ENCODE measurements around the gene PLD4.
"Not testable (repeated sequence)": the region's sequence is repeated elsewhere in the genome, so short reads cannot be mapped to it uniquely, and the experiment has no call there.

PLD4 gene

GRCh38 chr14:104900639-104901512, 23.8 kb upstream of the PLD4 start:
- no peak for DNase-seq

- DNase-seq = no peak
These were observed 20.7 kb upstream of the PLD4 start for GRCh38 chr14:104903990-104904389.

- not testable (repeated sequence) for DNase-seq
These were observed 19.8 kb upstream of the PLD4 start for GRCh38 chr14:104904650-104905578.

- DNase-seq = not testable (repeated sequence)
These were observed 19.1 kb upstream of the PLD4 start for GRCh38 chr14:104905579-104905933.

- no peak for DNase-seq
These were observed 16.4 kb upstream of the PLD4 start for GRCh38 chr14:104908303-104908702.

- DNase-seq = no peak
These were observed 12.6 kb upstream of the PLD4 start for GRCh38 chr14:104912053-104912452.

- no peak for DNase-seq
These were observed 11.2 kb upstream of the PLD4 start for GRCh38 chr14:104913435-104913834.

GRCh38 chr14:104917116-104917515, 7.6 kb upstream of the PLD4 start:
- no peak for DNase-seq

GRCh38 chr14:104917993-104918392, 6.7 kb upstream of the PLD4 start:
- no peak for DNase-seq

GRCh38 chr14:104919152-104919992, 5.3 kb upstream of the PLD4 start:
- DNase-seq = not testable (repeated sequence)

- DNase-seq = no peak
These were observed 4.7 kb upstream of the PLD4 start for GRCh38 chr14:104919993-104920315.

- DNase-seq = no peak
These were observed 849 bp upstream of the PLD4 start for GRCh38 chr14:104923640-104924420.

GRCh38 chr14:104925214-104925854, 655 bp downstream of the PLD4 start:
- DNase-seq = no peak

- DNase-seq = no peak
These were observed 1.4 kb downstream of the PLD4 start for GRCh38 chr14:104925855-104926609.

- no peak for DNase-seq
These were observed 2.1 kb downstream of the PLD4 start for GRCh38 chr14:104926619-104927431.

GRCh38 chr14:104927432-104927816, 2.7 kb downstream of the PLD4 start:
- no peak for DNase-seq

GRCh38 chr14:104927901-104928300, 3.2 kb downstream of the PLD4 start:
- DNase-seq = no peak

- no peak for DNase-seq
These were observed 3.9 kb downstream of the PLD4 start for GRCh38 chr14:104928391-104929133.
